GM12878 (cell line): ENCODE results near the gene TYK2. TPM values are rescaled to one million over a fixed set of nuclear protein-coding genes. Genes with fewer than 3 reads are reported as not detected.

Experiments used
- ATAC-seq: fragments of 200-7000 bp; cut with Tn5 transposase; 3 replicates; pipeline ENCODE4 v1.9.1; 2020; ENCODE audit warnings: mild to moderate bottlenecking, moderate library complexity
- BruUV-seq: library from RNA; stranded (reverse); fragments of 400-500 nt; replicated peaks from 2 replicates; lab custom pipeline; 2021; lab: Mats Ljungman, UMichigan
- CTCF ChIA-PET: fragments of 300-600 bp; sonication (Branson Sonifier 250); formaldehyde crosslinking; extraction: SDS; loops from one replicate; lab custom pipeline; 2021; ENCODE audit warnings: inconsistent platforms; lab: Yijun Ruan, JAX
- POLR2A ChIA-PET: fragments of 350-600 bp; formaldehyde crosslinking; extraction: SDS; loops from one replicate; lab custom pipeline; 2021; ENCODE audit warnings: inconsistent platforms; lab: Charles Lee
- RAD21 ChIA-PET: fragments of 300-600 bp; sonication (Branson Sonifier 250); formaldehyde crosslinking; loops from one replicate; lab custom pipeline; 2023; ENCODE audit warnings: antibody characterized with exemption; ENCODE audit not compliant: unreplicated experiment; lab: Charles Lee
- SMC1A ChIA-PET: fragments of 300-600 bp; sonication (Branson Sonifier 250); formaldehyde crosslinking; loops from one replicate; lab custom pipeline; 2023; ENCODE audit not compliant: unreplicated experiment, uncharacterized antibody; lab: Charles Lee
- DNase-seq: peaks from one replicate; pipeline ENCODE4 v3.0.0-alpha.2; 2011; ENCODE audit warnings: low read depth, low spot score
- FAIRE-seq: peaks from 3 replicates; lab custom pipeline; 2011; peaks lifted over from hg19 to GRCh38; lab: Jason Lieb, UNC
- H2AFZ ChIP-seq: 2 replicates; pipeline ENCODE4 v1.6.0; 2011; ENCODE audit warnings: low read depth, low read length, control low read depth; ENCODE audit not compliant: control insufficient read depth
- H3K27ac ChIP-seq: 2 replicates; pipeline ENCODE4 v1.5.1; 2011; ENCODE audit warnings: control low read depth; ENCODE audit not compliant: control insufficient read depth, insufficient read depth
- H3K27me3 ChIP-seq, 2 experiments: replicated peaks in 1 of 2; 2 replicates each; pipeline versions ENCODE4 v1.6.0 to v1.6.1; 2011; ENCODE audit warnings: low read length in 1 of 2; ENCODE audit not compliant: control insufficient read depth in 2 of 2, insufficient read depth in 2 of 2
- H3K36me3 ChIP-seq, 2 experiments: 2 replicates each; pipeline ENCODE4 v1.5.1; 2011; ENCODE audit warnings: low read length in 1 of 2; ENCODE audit not compliant: control insufficient read depth in 2 of 2, insufficient read depth in 2 of 2
- H3K4me1 ChIP-seq: 2 replicates; pipeline ENCODE4 v1.6.1; 2011; ENCODE audit warnings: mild to moderate bottlenecking, low read length, moderate library complexity, mixed read lengths; ENCODE audit not compliant: control insufficient read depth, insufficient read depth
- H3K4me2 ChIP-seq: 2 replicates; pipeline ENCODE4 v1.6.0; 2011; ENCODE audit warnings: control low read depth; ENCODE audit not compliant: control insufficient read depth, insufficient read depth
- H3K4me3 ChIP-seq: fragments of 200-600 bp; sonication (generic); 2 replicates; pipeline ENCODE4 v1.5.1; 2016
- H3K79me2 ChIP-seq: 2 replicates; pipeline ENCODE4 v1.6.0; 2011; ENCODE audit warnings: low read length; ENCODE audit not compliant: control insufficient read depth, insufficient read depth
- H3K9ac ChIP-seq: 2 replicates; pipeline ENCODE4 v1.8.0; 2011; ENCODE audit warnings: low read length, control low read depth, mixed read lengths; ENCODE audit not compliant: control insufficient read depth, insufficient read depth
- H3K9me3 ChIP-seq: replicated peaks from 3 replicates; pipeline ENCODE4 v1.5.1; 2011; ENCODE audit warnings: mild to moderate bottlenecking, low read length; ENCODE audit not compliant: control insufficient read depth, insufficient read depth
- H4K20me1 ChIP-seq: 2 replicates; pipeline ENCODE4 v1.6.0; 2011; ENCODE audit not compliant: control insufficient read depth, insufficient read depth
- CHD4 ChIP-seq: fragments of 200-600 bp; sonication (generic); IDR thresholded peaks from 2 replicates; pipeline ENCODE4 v1.6.1; 2016; ENCODE audit warnings: mild to moderate bottlenecking
- EED ChIP-seq: sonication (generic); IDR thresholded peaks from 2 replicates; pipeline ENCODE4 v1.6.1; 2016; ENCODE audit warnings: antibody characterized with exemption, low read depth
- HDAC2 ChIP-seq: fragments of 200-600 bp; sonication (generic); IDR thresholded peaks from 2 replicates; pipeline ENCODE4 v1.6.1; 2017
- HDGF ChIP-seq: fragments of 450-650 bp; IDR thresholded peaks from 2 replicates; pipeline ENCODE4 v1.6.1; 2016; ENCODE audit warnings: antibody characterized with exemption
- IKZF1 ChIP-seq: fragments of 450-650 bp; conservative IDR thresholded peaks from 2 replicates; pipeline ENCODE4 v1.6.1; 2017; ENCODE audit warnings: antibody characterized with exemption, mild to moderate bottlenecking
- NBN ChIP-seq: fragments of 450-650 bp; IDR thresholded peaks from 2 replicates; pipeline ENCODE4 v1.6.1; 2016
- SMARCA5 ChIP-seq: fragments of 450-650 bp; IDR thresholded peaks from 2 replicates; pipeline ENCODE4 v1.6.1; 2017; ENCODE audit warnings: mild to moderate bottlenecking
- ZNF217 ChIP-seq: fragments of 450-650 bp; IDR thresholded peaks from 2 replicates; pipeline ENCODE4 v1.6.1; 2017; ENCODE audit warnings: antibody characterized with exemption, mild to moderate bottlenecking
- WGBS: methylation state at CpG from one replicate; pipeline ENCODE4 v1.1.6; 2016; ENCODE audit warnings: low lambda C conversion rate; ENCODE audit not compliant: insufficient replicate concordance, insufficient coverage; ENCODE audit errors: missing lambda C conversion rate; 5-methylcytosine and 5-hydroxymethylcytosine counted together
- in situ Hi-C: fragments of 300-500 bp; cut with MboI; formaldehyde crosslinking; loops from 9 replicates; pipeline ENCODE4 v1.14.3; 2018; ENCODE audit warnings: mixed read lengths
- intact Hi-C: fragments of 100-400 bp; cut with micrococcal nuclease; formaldehyde crosslinking; loops from one replicate; pipeline ENCODE4 v1.14.2; 2022; ENCODE audit not compliant: unreplicated experiment
- polyA plus RNA-seq, 11 experiments: library from polyadenylated mRNA; depleted of rRNA in 4 of 11; unstranded in 6 of 11; stranded (reverse) in 5 of 11; fragments of >200 nt; fragmentation: Nextera tagmentation in 4 of 11; fragmentation: Illumina TruSeq in 1 of 11; extraction: Ambion mirVana in 4 of 11; extraction: Trizol in 1 of 11; gene quantifications; 1 replicate in 1 of 11; 2 replicates in 10 of 11; pipeline versions ENCODE4 v1.2.1 to v1.2.3, GENCODE V29; 2011 to 2016; ENCODE audit warnings: inconsistent platforms in 2 of 11, missing spikeins in 2 of 11, low read depth in 1 of 11
- total RNA-seq, 4 experiments: library from RNA; depleted of rRNA in 3 of 4; stranded (reverse); fragments of >200 nt in 3 of 4; fragmentation: Illumina TruSeq in 1 of 4; extraction: Trizol in 1 of 4; gene quantifications; 2 replicates each; pipeline versions ENCODE4 v1.2.1 to v1.2.3, GENCODE V29; 2013 to 2021

Gene TYK2
- total and polyA plus RNA-seq, 10 of the 15 experiments (the other 5 are each of a cell fraction or from before 2014, with no cell fraction given) = 36.4 to 364 (median 179) TPM

DNA sequence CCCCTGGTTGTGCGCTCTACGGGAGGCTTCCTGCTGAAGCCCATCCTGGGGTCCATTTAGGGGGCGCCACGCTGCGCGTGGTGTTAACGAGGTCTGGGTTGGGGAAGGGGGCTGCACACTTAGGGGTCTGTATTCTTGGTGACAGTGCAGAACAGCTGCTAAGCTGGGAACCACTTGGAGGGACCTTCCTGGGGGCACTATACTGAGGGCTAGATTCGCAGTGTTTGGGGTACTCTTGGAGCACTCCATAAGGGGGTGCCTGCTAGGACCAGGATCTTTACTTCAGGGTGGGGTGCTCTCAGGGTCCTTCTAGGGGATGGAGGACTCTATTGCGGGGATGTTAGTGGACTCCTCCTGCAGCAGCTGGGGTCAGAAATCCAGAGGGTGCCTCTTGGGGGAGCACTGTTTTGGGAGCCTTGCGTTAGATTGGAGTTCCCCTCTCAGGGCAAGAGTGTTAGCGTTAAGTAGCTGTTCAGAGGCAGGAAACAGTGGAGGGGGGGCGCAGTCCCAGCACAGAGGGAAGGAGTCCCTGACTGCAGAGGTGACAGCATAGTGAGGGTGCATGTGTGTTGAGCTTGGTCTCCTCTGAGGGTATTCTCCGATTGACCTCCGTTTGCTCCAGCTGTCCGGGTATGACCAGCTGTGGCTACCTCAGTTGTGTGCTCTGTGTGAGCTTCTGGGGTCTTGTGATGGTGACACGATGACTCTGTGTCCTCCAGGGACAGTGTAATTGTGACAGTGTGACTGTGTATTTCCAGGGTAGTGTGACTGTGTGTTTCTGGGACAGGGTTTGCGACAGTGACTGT lies 41.1 kb upstream of the TYK2 start:
- no peak overlapping the region for H3K9ac ChIP-seq
- peaks cover 0 to 17% of the 10 kb centered on the region in 2 experiments; a peak in 3 of 4 replicates for H3K27me3 ChIP-seq

More for the DNA sequence above, 41.1 kb upstream of the TYK2 start:
- Histone ChIP-seq H3K4me2 (peak overlapping the region; percentile 65), H3K79me2 (no peaks in the 10 kb centered on the region), H3K4me3 (peak overlapping the region; percentile 45), H2AFZ (no peak overlapping the region), H4K20me1 (no peaks in the 10 kb centered on the region; the same call in 1 of the 2 replicates), H3K4me1 (peaks cover 56% of the 10 kb centered on the region), H3K9me3 (no peaks in the 10 kb centered on the region), H3K27ac (no peak overlapping the region), H3K36me3 (no peaks in the 10 kb centered on the region)
- ChIA-PET POLR2A (interaction anchor here (0.5 to 7.8 kb wide), 7 partner anchors 8 to 185 kb away, joined by 3 to 122 read pairs (median 4); partner anchors contain the start of gene CDC37), RAD21 (interaction anchor here (0.7 to 10.2 kb wide), 8 partner anchors 8 to 280 kb away, joined by 3 to 209 read pairs (median 4); partner anchors contain the start of genes CDC37 and QTRT1), SMC1A (interaction anchor here (1.7 to 17.7 kb wide), 2 partner anchors 11 to 15 kb away, joined by 12 to 364 read pairs; partner anchors contain the start of gene CDC37), CTCF (interaction anchor here (0.9 to 28.5 kb wide), 5 partner anchors 4 to 163 kb away, joined by 3 to 1053 read pairs (median 4); partner anchors contain the start of genes CDC37 and PDE4A)
- no peak for ATAC-seq
- in situ Hi-C loops (no loop called here), intact Hi-C loops (no loop called here)
- no peak for DNase-seq
- no TSS peak for BruUV-seq
- WGBS = 20% methylated on average over 17 of the region's 17 CpGs
- no peak for FAIRE-seq
- peak; percentile 78; the same call in 1 of the 2 replicates for TF ChIP-seq ZNF217
- 0 out of 2 replicates have a peak, but pooled peaks have one; percentile 18 for TF ChIP-seq NBN
- 0 out of 2 replicates have a peak, but pooled peaks have one; percentile 35 for TF ChIP-seq HDGF
- 0 out of 2 replicates have a peak, but pooled peaks have one; percentile 34 for TF ChIP-seq CHD4
- no peak for TF ChIP-seq EED
- TF ChIP-seq HDAC2 = no peak
- TF ChIP-seq IKZF1 = peak; percentile 5
- peak; percentile 62; the same call in 1 of the 2 replicates for TF ChIP-seq SMARCA5
